ENCODE measurements around the gene DGKB.
A peak's percentile ranks its signal among the peaks of the same experiment; 100 is the strongest.

The DGKB gene

GRCh38 chr7:14666304-14666703 is 236.2 kb downstream of the DGKB start:
- no peak overlapping the region for H3K27ac ChIP-seq
- TF ChIP-seq CTCF (conservative IDR thresholded peaks at IDR 0.05): no peak

- TF ChIP-seq CTCF (conservative IDR thresholded peaks at IDR 0.05): no peak
These were observed 262.8 kb downstream of the DGKB start for GRCh38 chr7:14639801-14640200.

GRCh38 chr7:14639329-14639728 is 263.2 kb downstream of the DGKB start:
- no peak for TF ChIP-seq CTCF (conservative IDR thresholded peaks at IDR 0.05)
- no peak overlapping the region for H3K27ac ChIP-seq

More at GRCh38 chr7:14639801-14640200, 262.8 kb downstream of the DGKB start:
- H3K27ac ChIP-seq: no peak overlapping the region

- no peak overlapping the region for H3K27ac ChIP-seq
- peak; percentile 47 for TF ChIP-seq CTCF (conservative IDR thresholded peaks at IDR 0.05)
These were observed 264.6 kb downstream of the DGKB start for GRCh38 chr7:14637968-14638367.

- TF ChIP-seq CTCF (conservative IDR thresholded peaks at IDR 0.05): no peak
- H3K27ac ChIP-seq: no peak overlapping the region
These were observed 266.6 kb downstream of the DGKB start for GRCh38 chr7:14635955-14636354.

GRCh38 chr7:14630048-14630447 is 272.5 kb downstream of the DGKB start:
- no peak overlapping the region for H3K27ac ChIP-seq

GRCh38 chr7:14628516-14628915 is 274.0 kb downstream of the DGKB start:
- TF ChIP-seq CTCF (conservative IDR thresholded peaks at IDR 0.05): no peak

More at GRCh38 chr7:14630048-14630447, 272.5 kb downstream of the DGKB start:
- no peak for TF ChIP-seq CTCF (conservative IDR thresholded peaks at IDR 0.05)

GRCh38 chr7:14626076-14626475 is 276.5 kb downstream of the DGKB start:
- TF ChIP-seq CTCF (conservative IDR thresholded peaks at IDR 0.05): no peak
- no peak overlapping the region for H3K27ac ChIP-seq

More at GRCh38 chr7:14628516-14628915, 274.0 kb downstream of the DGKB start:
- H3K27ac ChIP-seq: no peak overlapping the region

Measured in VCaP (cell line).